Mesendoderm (in vitro differentiated cells): Measurements from ENCODE around the gene FXYD7.

Experiments
- DNase-seq: peaks from one replicate; pipeline ENCODE4 v3.0.0; 2013
- H2AK5ac ChIP-seq: 2 replicates; pipeline ENCODE4 v1.6.1; 2013; ENCODE audit warnings: low read length, inconsistent platforms
- H2BK120ac ChIP-seq: 2 replicates; pipeline ENCODE4 v1.6.1; 2013; ENCODE audit warnings: low read depth, mild to moderate bottlenecking, low read length, moderate library complexity, mixed read lengths
- H2BK15ac ChIP-seq: replicated peaks from 2 replicates; pipeline ENCODE4 v1.6.1; 2013; ENCODE audit warnings: low read depth, mild to moderate bottlenecking, moderate library complexity
- H2BK5ac ChIP-seq: 2 replicates; pipeline ENCODE4 v1.6.1; 2013; ENCODE audit warnings: low read length, inconsistent platforms
- H3K18ac ChIP-seq: 2 replicates; pipeline ENCODE4 v1.6.1; 2013; ENCODE audit warnings: mild to moderate bottlenecking, low read length, mixed read lengths
- H3K23ac ChIP-seq: one replicate; pipeline ENCODE4 v1.6.1; 2013; ENCODE audit warnings: low read length
- H3K27ac ChIP-seq: 2 replicates; pipeline ENCODE4 v1.5.1; 2013; ENCODE audit warnings: low read depth, mild to moderate bottlenecking, inconsistent platforms, low read length, moderate library complexity
- H3K27me3 ChIP-seq: 2 replicates; pipeline ENCODE4 v1.6.1; 2013; ENCODE audit warnings: low read length, control low read depth, mild to moderate bottlenecking, inconsistent platforms; ENCODE audit not compliant: insufficient read depth, poor library complexity
- H3K36me3 ChIP-seq: 2 replicates; pipeline ENCODE4 v1.6.1; 2013; ENCODE audit warnings: low read length, inconsistent platforms; ENCODE audit not compliant: control insufficient read depth, insufficient read depth
- H3K4ac ChIP-seq: one replicate; pipeline ENCODE4 v1.6.1; 2013; ENCODE audit warnings: low read depth, mild to moderate bottlenecking, low read length, moderate library complexity
- H3K4me1 ChIP-seq: 2 replicates; pipeline ENCODE4 v1.6.1; 2013; ENCODE audit warnings: low read depth, low read length, inconsistent platforms; ENCODE audit not compliant: control insufficient read depth
- H3K4me2 ChIP-seq: 2 replicates; pipeline ENCODE4 v1.6.1; 2013; ENCODE audit warnings: low read length
- H3K4me3 ChIP-seq: 2 replicates; pipeline ENCODE4 v1.5.1; 2013; ENCODE audit warnings: mild to moderate bottlenecking, low read length
- H3K56ac ChIP-seq: one replicate; pipeline ENCODE4 v1.6.1; 2013; ENCODE audit warnings: low read length
- H3K79me1 ChIP-seq: 2 replicates; pipeline ENCODE4 v1.6.1; 2013; ENCODE audit warnings: low read length, inconsistent platforms
- H3K79me2 ChIP-seq: 2 replicates; pipeline ENCODE4 v1.6.1; 2013; ENCODE audit warnings: mild to moderate bottlenecking, low read length; ENCODE audit not compliant: control insufficient read depth, insufficient read depth
- H3K9ac ChIP-seq: 2 replicates; pipeline ENCODE4 v1.6.1; 2013; ENCODE audit warnings: low read length, inconsistent platforms
- H4K5ac ChIP-seq: one replicate; pipeline ENCODE4 v1.6.1; 2013; ENCODE audit warnings: low read length
- H4K8ac ChIP-seq: one replicate; pipeline ENCODE4 v1.6.1; 2013; ENCODE audit warnings: low read depth, mild to moderate bottlenecking, control low read depth, low read length, moderate library complexity
- WGBS: extraction: QIAGEN DNeasy Blood & Tissue Kit; methylation state at CpG from one replicate; pipeline ENCODE4 v1.1.7; 2013; ENCODE audit warnings: low lambda C conversion rate, missing lambda C conversion rate; ENCODE audit not compliant: insufficient coverage; ENCODE audit errors: extremely low coverage; 5-methylcytosine and 5-hydroxymethylcytosine counted together

The FXYD7 gene

DNA sequence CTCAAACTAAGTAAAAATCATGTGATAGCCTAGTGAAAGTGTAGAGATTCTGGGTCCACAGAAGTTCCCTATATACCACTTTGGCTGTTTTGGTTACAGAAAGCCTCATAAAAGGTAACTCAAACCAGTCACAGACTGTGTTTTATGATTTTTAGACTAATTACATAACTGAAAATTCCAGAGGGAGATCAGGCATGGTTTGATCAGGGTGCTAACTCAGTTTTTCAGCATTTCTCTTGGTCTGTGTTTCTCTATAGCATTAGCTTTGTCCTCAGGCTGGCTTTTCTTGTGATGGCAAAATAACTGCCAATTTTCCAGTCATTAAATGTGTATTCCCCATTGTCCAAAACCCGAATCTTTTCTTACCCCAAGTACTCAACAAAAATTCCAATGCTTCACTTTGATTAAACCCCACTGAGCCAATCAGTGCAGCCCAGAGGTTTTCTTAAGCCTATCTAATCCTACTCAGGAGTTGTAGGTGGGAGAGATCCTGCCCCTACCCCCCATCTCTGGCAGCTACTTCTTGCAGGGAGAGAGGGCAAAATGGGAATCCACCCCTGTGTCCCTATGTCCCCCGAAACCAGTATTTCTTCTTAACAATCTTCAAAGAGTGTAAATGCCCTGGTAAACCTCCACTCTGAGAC, 36.0 kb upstream of the FXYD7 start:
- Histone ChIP-seq H3K23ac (no peak overlapping the region), H3K4me3 (no peak overlapping the region), H2BK120ac (no peak overlapping the region), H3K4ac (no peak overlapping the region), H3K4me2 (no peak overlapping the region), H4K5ac (no peak overlapping the region), H3K27me3 (no peaks in the 10 kb centered on the region), H3K27ac (no peak overlapping the region), H2AK5ac (no peak overlapping the region), H3K18ac (no peak overlapping the region), H4K8ac (no peak overlapping the region), H3K56ac (no peak overlapping the region), H3K79me1 (no peaks in the 10 kb centered on the region), H3K4me1 (no peaks in the 10 kb centered on the region), H2BK15ac (no peak overlapping the region), H3K79me2 (no peaks in the 10 kb centered on the region), H3K9ac (no peak overlapping the region), H3K36me3 (no peaks in the 10 kb centered on the region), H2BK5ac (no peak overlapping the region)
- DNase-seq: no peak
- WGBS: no CpG with 5 or more reads among the region's 2 CpGs

DNA sequence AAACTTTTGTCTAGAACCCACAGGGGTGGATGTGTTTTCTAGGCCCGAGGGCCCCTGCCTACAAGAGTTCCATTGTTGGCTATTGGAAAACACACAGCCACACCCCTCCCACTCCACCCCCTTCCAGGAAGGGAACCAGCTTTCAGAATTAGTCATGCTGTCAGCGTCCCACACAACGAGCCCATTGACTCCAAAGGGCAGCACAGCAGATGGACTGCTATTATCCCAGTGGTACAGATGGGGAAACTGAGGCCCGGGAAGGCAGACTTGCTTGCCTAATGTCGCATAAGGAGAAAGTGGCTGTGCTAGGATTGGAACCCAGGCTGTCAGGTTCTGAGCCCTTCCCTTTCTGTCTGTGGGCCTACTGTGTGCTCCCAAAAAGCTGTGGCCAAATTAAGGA, 35.5 kb upstream of the FXYD7 start:
- H2AK5ac ChIP-seq: no peak overlapping the region
- H3K27me3 ChIP-seq: no peaks in the 10 kb centered on the region
- H3K56ac ChIP-seq: no peak overlapping the region
- no peak overlapping the region for H3K4ac ChIP-seq
- H2BK120ac ChIP-seq: no peak overlapping the region
- no peak overlapping the region for H3K23ac ChIP-seq
- no peak overlapping the region for H3K27ac ChIP-seq
- H3K18ac ChIP-seq: no peak overlapping the region
- no peaks in the 10 kb centered on the region for H3K36me3 ChIP-seq
- no peak overlapping the region for H2BK15ac ChIP-seq
- H3K9ac ChIP-seq: no peak overlapping the region
- no peaks in the 10 kb centered on the region for H3K4me1 ChIP-seq
- DNase-seq: no peak
- no peaks in the 10 kb centered on the region for H3K79me1 ChIP-seq
- H3K79me2 ChIP-seq: no peaks in the 10 kb centered on the region
- no CpG with 5 or more reads among the region's 5 CpGs for WGBS
- no peak overlapping the region for H3K4me3 ChIP-seq
- no peak overlapping the region for H2BK5ac ChIP-seq
- H4K8ac ChIP-seq: no peak overlapping the region
- no peak overlapping the region for H4K5ac ChIP-seq
- no peak overlapping the region for H3K4me2 ChIP-seq

DNA sequence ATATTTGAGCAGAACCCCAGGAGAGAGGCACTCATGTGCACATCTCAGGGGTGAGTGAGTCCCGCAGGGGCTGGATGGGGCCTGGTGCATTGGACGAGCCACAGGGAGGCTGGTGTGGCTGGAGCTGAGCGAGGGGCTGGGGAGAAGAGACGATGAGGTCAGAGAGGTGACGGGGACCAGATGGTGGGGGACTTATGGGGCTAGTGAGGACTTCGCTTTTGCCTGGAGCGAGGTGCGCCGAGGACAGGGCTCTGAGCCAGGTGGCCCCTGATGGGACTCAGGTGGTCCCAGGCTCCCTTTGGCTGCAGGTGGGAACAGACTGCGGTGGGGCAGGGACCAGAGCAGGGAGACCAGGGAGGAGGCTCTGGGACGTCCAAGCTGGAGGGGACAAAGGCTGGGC, 34.3 kb upstream of the FXYD7 start:
- WGBS: no CpG with 5 or more reads among the region's 11 CpGs
- Histone ChIP-seq H3K4me1 (no peaks in the 10 kb centered on the region), H3K4me3 (no peak overlapping the region), H4K8ac (no peak overlapping the region), H3K56ac (no peak overlapping the region), H3K4me2 (no peak overlapping the region), H3K79me1 (no peaks in the 10 kb centered on the region), H3K27ac (no peak overlapping the region), H3K23ac (no peak overlapping the region), H3K36me3 (no peaks in the 10 kb centered on the region), H2BK120ac (no peak overlapping the region), H4K5ac (no peak overlapping the region), H2AK5ac (no peak overlapping the region), H3K4ac (no peak overlapping the region), H3K27me3 (no peaks in the 10 kb centered on the region), H3K18ac (no peak overlapping the region), H3K9ac (no peak overlapping the region), H3K79me2 (no peaks in the 10 kb centered on the region), H2BK5ac (no peak overlapping the region), H2BK15ac (no peak overlapping the region)
- no peak for DNase-seq

DNA sequence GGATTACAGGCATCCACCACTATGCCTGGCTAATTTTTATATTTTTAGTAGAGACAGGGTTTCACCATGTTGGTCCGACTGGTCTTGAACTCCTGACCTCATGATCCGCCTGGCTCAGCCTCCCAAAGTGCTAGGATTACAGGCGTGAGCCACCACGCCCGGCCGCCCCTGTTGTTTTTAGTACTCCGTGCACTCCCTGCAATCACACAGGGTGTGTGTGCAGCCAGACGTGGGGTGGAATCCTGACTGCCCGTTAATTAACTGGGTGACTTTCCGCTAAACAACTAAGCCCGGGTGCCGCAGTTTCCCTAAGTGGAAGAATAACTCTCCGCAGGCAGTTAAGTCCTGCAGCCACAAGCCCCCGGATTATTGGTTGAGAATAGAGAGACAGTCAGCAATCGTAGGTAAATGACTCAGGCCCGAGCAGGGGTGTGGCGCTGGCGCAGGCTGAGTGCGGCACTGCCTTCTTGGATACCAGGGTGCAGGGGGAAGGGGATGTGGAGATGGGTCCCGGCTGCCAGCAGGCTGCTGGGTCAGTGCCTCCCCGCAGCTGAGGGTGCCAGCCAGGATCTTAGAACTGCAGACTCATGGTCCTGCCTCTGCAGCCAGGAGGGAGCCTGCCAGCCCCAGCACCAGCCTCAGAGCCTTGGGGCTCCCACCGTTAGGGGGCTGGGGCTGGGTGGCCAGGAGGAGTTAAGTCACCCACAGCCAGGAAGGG, 33.5 kb upstream of the FXYD7 start:
- no peak for DNase-seq
- no peak overlapping the region for H3K23ac ChIP-seq

DNA sequence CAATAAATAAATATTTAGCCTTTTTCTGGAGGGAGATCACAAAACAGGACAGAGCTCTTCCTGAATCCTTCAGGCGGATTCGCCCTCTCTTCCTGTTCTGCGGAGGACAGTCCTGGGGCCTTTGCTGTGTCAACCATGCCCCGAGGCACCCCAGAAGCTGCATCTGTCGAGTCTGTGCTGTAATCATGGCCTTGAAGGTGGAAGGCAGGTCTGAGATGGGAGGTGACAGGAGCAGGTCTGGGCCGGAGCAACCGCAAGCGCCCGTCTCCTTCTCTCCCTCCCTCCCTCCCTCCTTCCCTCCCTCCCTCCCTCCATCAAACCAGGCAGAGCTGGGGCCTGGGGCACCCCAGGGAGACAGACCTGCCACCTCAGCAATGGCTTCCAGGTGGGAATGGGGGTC, 32.1 kb upstream of the FXYD7 start:
- H3K9ac ChIP-seq: no peak overlapping the region
- no peak overlapping the region for H2BK15ac ChIP-seq
- H2AK5ac ChIP-seq: no peak overlapping the region
- no peak overlapping the region for H2BK120ac ChIP-seq
- no peak overlapping the region for H2BK5ac ChIP-seq
- H3K18ac ChIP-seq: no peak overlapping the region
- H3K4me1 ChIP-seq: peaks cover 2% of the 10 kb centered on the region
- H3K79me1 ChIP-seq: no peaks in the 10 kb centered on the region
- H3K79me2 ChIP-seq: no peaks in the 10 kb centered on the region
- no peak overlapping the region for H3K27ac ChIP-seq
- H3K4me2 ChIP-seq: no peak overlapping the region
- no peak overlapping the region for H3K4me3 ChIP-seq
- peak overlapping the region; percentile 64 for H3K56ac ChIP-seq
- no peaks in the 10 kb centered on the region for H3K36me3 ChIP-seq
- WGBS: no CpG with 5 or more reads among the region's 9 CpGs
- H4K5ac ChIP-seq: no peak overlapping the region
- peak; percentile 36 for DNase-seq
- H4K8ac ChIP-seq: no peak overlapping the region
- no peaks in the 10 kb centered on the region for H3K27me3 ChIP-seq
- H3K4ac ChIP-seq: no peak overlapping the region
- H3K23ac ChIP-seq: no peak overlapping the region

More for the DNA sequence above, 33.5 kb upstream of the FXYD7 start:
- Histone ChIP-seq H3K56ac (no peak overlapping the region), H3K9ac (no peak overlapping the region), H2BK5ac (no peak overlapping the region), H4K5ac (no peak overlapping the region), H2BK120ac (no peak overlapping the region), H2BK15ac (no peak overlapping the region), H3K36me3 (no peaks in the 10 kb centered on the region), H3K18ac (no peak overlapping the region), H3K4ac (no peak overlapping the region), H3K4me2 (no peak overlapping the region), H3K4me1 (no peaks in the 10 kb centered on the region), H4K8ac (no peak overlapping the region), H3K27me3 (no peaks in the 10 kb centered on the region), H2AK5ac (no peak overlapping the region), H3K79me1 (no peaks in the 10 kb centered on the region), H3K4me3 (no peak overlapping the region), H3K79me2 (no peaks in the 10 kb centered on the region), H3K27ac (no peak overlapping the region)
- WGBS: no CpG with 5 or more reads among the region's 22 CpGs
